Measurements from ENCODE around the gene OR5K2. TPM values are rescaled to one million over a fixed set of nuclear protein-coding genes. Genes with fewer than 3 reads are reported as not detected.

OR5K2 gene
- total RNA-seq: not detected in 2 replicates

GRCh38 chr3:98497381-98497780, at the start of gene OR5K2:
Gene OR5K2, plus strand, starts transcription at chr3:98497681. Its CDS starts 0 bp downstream, at chr3:98497681.
- intact Hi-C loops (cut with micrococcal nuclease): no loop called here

GRCh38 chr3:98449606-98450193, 47.8 kb upstream of the OR5K2 start:
- intact Hi-C loops (cut with micrococcal nuclease): loop anchor here (5.0 kb wide), 1 partner anchor 123 kb away; no protein-coding TSS in a partner anchor

- intact Hi-C loops (cut with micrococcal nuclease): no loop called here
Observed at GRCh38 chr3:98450372-98450771, 47.1 kb upstream of the OR5K2 start.

GRCh38 chr3:98453827-98454226, 43.7 kb upstream of the OR5K2 start:
- intact Hi-C loops (cut with micrococcal nuclease): no loop called here

- intact Hi-C loops (cut with micrococcal nuclease): no loop called here
Observed at GRCh38 chr3:98454929-98455328, 42.6 kb upstream of the OR5K2 start.

GRCh38 chr3:98457543-98457942, 39.9 kb upstream of the OR5K2 start:
- intact Hi-C loops (cut with micrococcal nuclease): no loop called here

GRCh38 chr3:98460220-98460619, 37.3 kb upstream of the OR5K2 start:
- intact Hi-C loops (cut with micrococcal nuclease): no loop called here

GRCh38 chr3:98462901-98463300, 34.6 kb upstream of the OR5K2 start, which contains the start of gene OR5K1:
Gene OR5K1, plus strand, starts transcription at chr3:98463201. Its CDS starts 6,376 bp downstream, at chr3:98469577.
- intact Hi-C loops (cut with micrococcal nuclease): no loop called here

GRCh38 chr3:98482717-98483482, 14.6 kb upstream of the OR5K2 start:
- intact Hi-C loops (cut with micrococcal nuclease): no loop called here

- intact Hi-C loops (cut with micrococcal nuclease): no loop called here
Observed at GRCh38 chr3:98483626-98484025, 13.9 kb upstream of the OR5K2 start.

GRCh38 chr3:98500019-98500418, 2.5 kb downstream of the OR5K2 start:
- intact Hi-C loops (cut with micrococcal nuclease): no loop called here

GRCh38 chr3:98501270-98501669, 3.8 kb downstream of the OR5K2 start:
- intact Hi-C loops (cut with micrococcal nuclease): no loop called here

- intact Hi-C loops (cut with micrococcal nuclease): no loop called here
Observed at GRCh38 chr3:98501863-98502576, 4.5 kb downstream of the OR5K2 start.

GRCh38 chr3:98504539-98504938, 7.1 kb downstream of the OR5K2 start:
- intact Hi-C loops (cut with micrococcal nuclease): no loop called here

GRCh38 chr3:98508582-98508981, 11.1 kb downstream of the OR5K2 start:
- intact Hi-C loops (cut with micrococcal nuclease): no loop called here

- intact Hi-C loops (cut with micrococcal nuclease): loop anchor here (10.0 kb wide), 1 partner anchor 328 kb away; no protein-coding TSS in a partner anchor
Observed at GRCh38 chr3:98512576-98512975, 15.1 kb downstream of the OR5K2 start.

GRCh38 chr3:98513091-98513511, 15.6 kb downstream of the OR5K2 start:
- intact Hi-C loops (cut with micrococcal nuclease): loop anchor here (1.0 to 10.0 kb wide), 2 partner anchors 8 to 328 kb away; no protein-coding TSS in a partner anchor

GRCh38 chr3:98513736-98514135, 16.3 kb downstream of the OR5K2 start:
- intact Hi-C loops (cut with micrococcal nuclease): loop anchor here (1.0 to 10.0 kb wide), 2 partner anchors 8 to 329 kb away; no protein-coding TSS in a partner anchor

GRCh38 chr3:98514948-98515347, 17.5 kb downstream of the OR5K2 start:
- intact Hi-C loops (cut with micrococcal nuclease): loop anchor here (10.0 kb wide), 1 partner anchor 330 kb away; no protein-coding TSS in a partner anchor

- intact Hi-C loops (cut with micrococcal nuclease): loop anchor here (10.0 kb wide), 1 partner anchor 334 kb away; no protein-coding TSS in a partner anchor
Observed at GRCh38 chr3:98518816-98519215, 21.3 kb downstream of the OR5K2 start.

GRCh38 chr3:98519351-98519750, 21.9 kb downstream of the OR5K2 start:
- intact Hi-C loops (cut with micrococcal nuclease): loop anchor here (10.0 kb wide), 1 partner anchor 335 kb away; no protein-coding TSS in a partner anchor
